ENCODE measurements around the gene PEX14. TPM values are rescaled to one million over a fixed set of nuclear protein-coding genes. Genes with fewer than 3 reads are reported as not detected.

PEX14 gene
- total RNA-seq, 2 experiments from 2014 or later: 19.6 to 19.9 TPM

DNA sequence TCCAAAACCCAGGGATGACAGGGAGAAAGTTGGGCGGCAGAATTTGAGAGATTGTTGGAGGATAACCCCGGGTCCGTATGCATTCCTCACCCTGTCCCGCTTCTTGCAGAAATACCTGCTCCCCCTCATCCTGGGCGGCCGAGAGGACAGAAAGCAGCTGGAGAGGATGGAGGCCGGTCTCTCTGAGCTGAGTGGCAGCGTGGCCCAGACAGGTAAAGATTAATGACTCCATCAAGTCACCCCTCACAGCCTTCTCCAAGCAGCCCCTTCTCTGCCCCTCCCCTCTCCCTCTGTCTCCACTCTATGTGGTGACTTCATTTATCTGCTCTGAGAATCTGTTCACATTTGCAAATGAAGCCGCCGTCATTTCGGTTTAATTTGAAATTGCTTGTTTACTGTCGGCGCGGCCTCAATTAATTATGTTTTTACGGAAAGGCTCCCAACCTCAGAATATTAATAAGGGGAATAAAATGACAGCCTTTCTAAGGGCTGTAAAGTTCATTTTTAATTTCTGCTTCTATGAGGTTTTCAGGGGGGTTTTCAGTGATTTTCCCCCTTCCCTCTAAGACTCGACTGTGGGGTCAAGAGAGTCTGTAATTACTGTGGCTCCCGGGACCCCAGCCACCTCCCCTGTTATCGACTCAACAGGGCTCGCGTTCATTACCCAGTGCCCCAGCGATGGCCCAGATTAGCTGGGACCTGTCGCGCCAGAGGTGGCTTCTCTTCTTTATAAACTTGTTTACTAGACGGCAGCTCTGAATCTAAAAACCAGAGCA, 148.3 kb downstream of the PEX14 start:
- ChIA-PET CTCF (no interaction called here), POLR2A (no interaction called here)

DNA sequence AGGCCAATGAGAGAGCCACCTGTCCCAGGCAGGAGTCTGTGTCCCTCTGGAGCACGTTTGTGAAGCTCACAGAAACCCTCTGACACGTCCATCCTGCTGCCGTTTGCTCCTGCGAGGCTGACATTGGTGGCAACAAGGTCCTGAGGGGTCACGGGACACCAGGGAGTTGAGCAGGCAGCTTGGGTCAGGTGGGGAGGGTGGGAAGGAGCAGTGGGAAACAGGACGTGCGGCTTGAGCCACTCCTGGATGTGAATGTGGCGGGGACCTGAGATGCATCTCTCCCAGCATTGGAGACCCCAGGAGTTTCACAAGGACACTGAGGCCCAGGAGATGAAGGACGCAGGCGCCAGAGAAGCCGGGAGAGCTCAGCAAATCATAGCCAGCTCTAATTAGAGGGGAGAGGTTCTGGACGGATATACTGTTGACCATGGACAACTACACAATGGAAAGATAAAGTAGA, 149.0 kb downstream of the PEX14 start:
- ChIA-PET CTCF (no interaction called here), POLR2A (no interaction called here)

DNA sequence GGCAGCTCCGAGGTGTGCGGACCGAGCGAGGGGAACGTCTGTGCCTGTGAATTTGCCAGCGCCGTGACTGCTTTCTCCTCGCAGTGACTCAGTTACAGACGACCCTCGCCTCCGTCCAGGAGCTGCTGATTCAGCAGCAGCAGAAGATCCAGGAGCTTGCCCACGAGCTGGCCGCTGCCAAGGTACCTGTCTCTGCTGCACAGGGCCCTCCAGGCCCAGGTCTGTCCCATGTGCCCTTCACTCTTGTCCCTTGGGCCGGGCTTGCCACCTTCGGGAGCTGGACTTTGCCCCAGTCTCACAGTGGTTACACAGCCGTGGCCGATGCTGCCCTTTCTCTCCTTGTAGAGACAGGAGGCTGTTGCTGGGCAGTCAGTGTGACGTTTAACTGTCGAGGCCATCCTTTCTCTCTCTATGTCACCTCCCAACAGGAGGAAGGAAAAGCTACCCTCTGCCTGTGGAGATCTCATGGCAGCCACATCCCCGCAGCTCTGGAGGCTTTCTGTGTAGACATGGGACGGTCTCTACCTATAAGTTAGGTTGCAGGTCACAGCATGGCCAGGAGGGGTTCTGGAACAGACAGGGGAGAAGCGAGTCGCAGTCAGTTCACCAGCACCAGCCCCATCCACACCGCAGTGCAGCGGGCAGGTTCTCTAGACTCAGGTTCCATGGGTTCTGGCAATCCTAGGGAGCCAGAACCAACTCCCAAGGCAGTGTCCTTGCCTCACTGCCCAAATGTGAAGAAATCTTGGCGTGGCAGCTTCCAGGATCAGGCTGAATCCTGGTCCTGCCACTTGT, 149.7 kb downstream of the PEX14 start:
- CTCF ChIA-PET: no interaction called here
- POLR2A ChIA-PET: no interaction called here

DNA sequence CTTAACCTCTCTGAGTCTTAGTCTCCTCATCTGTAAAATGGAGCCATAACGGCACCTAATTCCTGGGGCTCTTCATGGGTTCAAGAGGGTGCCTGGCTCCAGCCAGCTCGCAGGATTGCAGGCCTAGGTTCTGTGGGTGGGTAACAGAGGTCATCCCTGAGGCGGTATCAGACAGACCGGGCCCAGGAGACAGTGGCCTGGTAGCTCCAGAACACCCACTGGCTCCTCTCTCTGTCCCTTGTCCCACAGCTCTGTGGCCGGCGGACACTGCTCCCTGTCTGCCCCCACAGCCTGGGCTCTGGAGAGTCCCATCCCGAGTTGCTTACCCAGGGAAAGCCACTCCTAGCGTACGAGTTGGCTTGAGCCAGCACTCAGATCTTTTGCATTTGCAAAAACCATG, 150.3 kb downstream of the PEX14 start:
- CTCF ChIA-PET: no interaction called here
- POLR2A ChIA-PET: no interaction called here

GRCh38 chr1:10625554-10625953, 150.8 kb downstream of the PEX14 start:
- POLR2A ChIA-PET: interaction anchor here (0.7 kb wide), 1 partner anchor 253 kb away, joined by 3 read pairs; no protein-coding TSS in a partner anchor
- CTCF ChIA-PET: no interaction called here

DNA sequence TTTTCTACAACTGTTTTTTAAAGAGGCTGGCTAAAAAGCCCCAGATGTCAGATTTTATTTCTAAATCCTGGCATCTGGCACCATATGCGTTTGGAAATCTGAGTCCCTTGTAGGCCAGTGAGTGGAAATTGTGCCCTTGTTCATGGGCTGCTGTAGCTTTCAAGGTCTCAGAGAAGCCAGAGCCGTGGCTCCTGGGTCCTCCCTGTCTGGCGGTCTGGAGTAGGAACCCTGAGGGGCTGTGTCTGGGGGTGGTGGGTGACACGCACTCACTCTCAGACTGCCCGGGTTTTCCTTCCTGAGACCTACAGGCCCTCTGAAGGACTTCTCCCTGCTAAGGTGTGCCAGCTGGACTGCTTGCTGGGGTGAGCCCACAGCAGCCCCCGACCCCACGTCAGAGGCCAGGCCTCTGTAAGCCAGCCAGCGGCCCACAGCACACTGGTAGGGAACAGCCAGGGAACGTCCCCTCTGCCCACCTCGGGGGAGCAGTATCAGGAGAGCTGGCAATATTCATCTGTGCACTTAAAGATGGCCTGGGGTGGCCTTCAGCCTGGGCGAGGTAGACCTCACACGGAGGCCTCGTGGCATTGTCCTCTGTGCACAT, 151.5 kb downstream of the PEX14 start:
- ChIA-PET CTCF (no interaction called here), POLR2A (interaction anchor here (0.7 kb wide), 1 partner anchor 252 kb away, joined by 3 read pairs; no protein-coding TSS in a partner anchor)

GRCh38 chr1:10626791-10627410, 152.2 kb downstream of the PEX14 start:
- CTCF ChIA-PET: no interaction called here
- POLR2A ChIA-PET: no interaction called here

GRCh38 chr1:10628685-10629084, 153.9 kb downstream of the PEX14 start:
- CTCF ChIA-PET: interaction anchor here (1.1 kb wide), 1 partner anchor 9 kb away, joined by 3 read pairs; no protein-coding TSS in a partner anchor
- POLR2A ChIA-PET: no interaction called here

DNA sequence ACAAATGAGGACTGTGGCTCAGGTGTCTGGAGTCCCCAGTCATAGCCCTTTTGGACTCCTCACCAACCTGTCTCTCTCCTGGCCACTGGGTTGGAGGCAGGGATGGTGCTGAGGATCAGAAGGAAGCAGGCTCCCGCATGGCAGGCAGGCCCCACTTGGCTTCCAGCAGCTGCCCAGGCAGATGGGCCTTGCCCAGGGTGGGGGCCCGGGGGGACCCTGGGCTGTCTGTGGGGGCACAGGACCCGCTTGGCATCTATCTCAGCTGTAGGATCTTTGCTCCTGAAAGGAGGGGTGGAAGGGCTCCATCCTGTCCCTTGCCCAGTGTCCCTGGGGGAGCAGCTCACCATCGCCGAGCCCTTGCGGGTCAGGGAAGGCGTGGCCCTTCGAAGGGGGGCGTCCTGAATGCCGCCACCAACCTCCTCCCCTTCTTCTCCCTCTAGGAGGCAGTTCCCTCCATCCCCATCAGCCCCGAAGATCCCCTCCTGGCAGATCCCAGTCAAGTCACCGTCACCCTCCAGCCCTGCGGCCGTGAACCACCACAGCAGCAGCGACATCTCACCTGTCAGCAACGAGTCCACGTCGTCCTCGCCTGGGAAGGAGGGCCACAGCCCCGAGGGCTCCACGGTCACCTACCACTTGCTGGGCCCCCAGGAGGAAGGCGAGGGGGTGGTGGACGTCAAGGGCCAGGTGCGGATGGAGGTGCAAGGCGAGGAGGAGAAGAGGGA, 154.5 kb downstream of the PEX14 start:
- ChIA-PET POLR2A (no interaction called here), CTCF (interaction anchor here (1.1 kb wide), 1 partner anchor 9 kb away, joined by 3 read pairs; no protein-coding TSS in a partner anchor)

DNA sequence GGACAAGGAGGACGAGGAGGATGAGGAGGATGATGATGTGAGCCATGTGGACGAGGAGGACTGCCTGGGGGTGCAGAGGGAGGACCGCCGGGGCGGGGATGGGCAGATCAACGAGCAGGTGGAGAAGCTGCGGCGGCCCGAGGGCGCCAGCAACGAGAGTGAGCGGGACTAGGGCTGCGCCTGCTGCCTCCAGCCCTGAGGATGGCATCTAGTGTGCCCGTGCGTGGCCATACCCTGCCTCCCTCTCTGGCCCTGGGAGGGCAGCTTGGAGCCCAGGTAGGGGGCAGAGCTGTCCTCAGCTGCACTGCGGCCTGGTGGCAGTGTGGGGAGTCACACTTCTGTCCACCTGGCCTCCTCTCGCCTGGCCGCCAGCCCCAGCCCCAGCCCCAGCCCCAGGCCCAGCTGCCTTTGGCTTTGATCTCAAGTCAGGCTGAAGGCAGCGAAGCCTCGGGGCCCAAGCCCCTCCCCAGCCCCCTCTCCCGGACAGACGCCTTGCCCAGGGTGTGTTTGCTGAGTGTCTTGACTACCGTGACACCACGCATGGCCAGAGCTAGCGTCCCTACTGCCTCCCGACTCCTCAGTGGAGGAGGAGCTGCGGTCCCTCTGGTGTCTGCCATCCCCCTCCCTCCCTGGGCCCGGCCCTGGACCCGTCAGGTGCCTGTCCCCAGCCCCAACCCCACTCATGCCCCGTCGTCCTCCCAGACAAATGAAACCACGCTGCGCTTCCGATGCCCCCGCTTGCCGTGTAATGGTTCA, 155.2 kb downstream of the PEX14 start:
- CTCF ChIA-PET: no interaction called here
- POLR2A ChIA-PET: no interaction called here

DNA sequence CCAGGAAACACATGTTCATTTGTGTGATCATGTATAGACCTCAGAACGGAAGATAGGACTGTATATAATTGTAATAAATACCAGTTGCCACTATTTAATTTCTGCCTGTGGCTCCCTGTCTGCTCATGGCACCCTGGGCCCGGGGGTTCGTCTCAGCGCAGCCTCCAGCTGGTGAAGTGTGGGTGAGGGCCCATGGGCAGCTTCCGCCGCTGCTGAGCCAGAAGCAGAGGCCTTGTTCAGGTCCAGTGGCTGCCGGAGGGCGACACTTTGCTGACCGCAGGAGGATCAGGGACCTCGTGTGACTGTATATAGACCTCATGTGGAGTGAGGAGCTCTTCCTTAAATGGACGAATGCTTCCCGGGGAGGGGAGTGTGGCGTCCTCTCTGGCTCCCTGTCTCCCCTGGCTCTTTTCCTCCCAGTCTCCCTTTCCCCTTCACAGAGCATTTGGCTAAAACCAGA, 155.9 kb downstream of the PEX14 start:
- ChIA-PET POLR2A (no interaction called here), CTCF (no interaction called here)

DNA sequence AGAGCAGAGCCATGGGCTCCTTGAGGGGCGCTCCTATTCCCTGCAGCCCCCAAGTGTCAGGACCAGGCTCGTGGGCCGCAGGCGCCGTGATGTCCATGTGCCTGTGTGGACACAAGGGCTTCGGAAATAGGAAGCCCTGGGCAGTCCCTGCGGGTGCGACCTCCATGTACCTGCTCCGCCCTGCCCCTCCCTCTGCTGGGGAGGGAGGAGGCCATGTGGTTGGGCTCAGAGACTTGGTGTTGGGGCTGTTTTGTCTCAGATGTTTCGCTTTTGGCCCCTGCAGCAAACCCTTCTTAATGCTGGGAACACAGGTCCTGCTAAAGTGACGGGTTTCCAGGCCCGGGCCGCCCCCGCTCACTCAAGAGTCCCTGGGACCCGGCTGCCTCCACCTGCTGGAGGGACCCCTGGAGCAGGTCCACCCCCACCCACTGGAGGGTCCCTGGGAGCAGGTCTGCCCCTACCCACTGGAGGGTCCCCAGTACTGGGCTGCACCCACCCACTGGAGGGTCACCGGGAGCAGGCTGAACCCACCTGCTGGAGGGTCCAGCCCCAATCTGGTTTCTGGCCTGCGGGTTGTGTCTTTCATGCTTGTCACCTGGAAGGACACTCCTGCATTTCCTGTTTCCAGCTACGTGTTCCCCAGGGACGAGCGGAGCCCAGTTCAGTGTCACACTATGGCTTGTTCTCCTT, 156.5 kb downstream of the PEX14 start:
- ChIA-PET CTCF (no interaction called here), POLR2A (no interaction called here)

DNA sequence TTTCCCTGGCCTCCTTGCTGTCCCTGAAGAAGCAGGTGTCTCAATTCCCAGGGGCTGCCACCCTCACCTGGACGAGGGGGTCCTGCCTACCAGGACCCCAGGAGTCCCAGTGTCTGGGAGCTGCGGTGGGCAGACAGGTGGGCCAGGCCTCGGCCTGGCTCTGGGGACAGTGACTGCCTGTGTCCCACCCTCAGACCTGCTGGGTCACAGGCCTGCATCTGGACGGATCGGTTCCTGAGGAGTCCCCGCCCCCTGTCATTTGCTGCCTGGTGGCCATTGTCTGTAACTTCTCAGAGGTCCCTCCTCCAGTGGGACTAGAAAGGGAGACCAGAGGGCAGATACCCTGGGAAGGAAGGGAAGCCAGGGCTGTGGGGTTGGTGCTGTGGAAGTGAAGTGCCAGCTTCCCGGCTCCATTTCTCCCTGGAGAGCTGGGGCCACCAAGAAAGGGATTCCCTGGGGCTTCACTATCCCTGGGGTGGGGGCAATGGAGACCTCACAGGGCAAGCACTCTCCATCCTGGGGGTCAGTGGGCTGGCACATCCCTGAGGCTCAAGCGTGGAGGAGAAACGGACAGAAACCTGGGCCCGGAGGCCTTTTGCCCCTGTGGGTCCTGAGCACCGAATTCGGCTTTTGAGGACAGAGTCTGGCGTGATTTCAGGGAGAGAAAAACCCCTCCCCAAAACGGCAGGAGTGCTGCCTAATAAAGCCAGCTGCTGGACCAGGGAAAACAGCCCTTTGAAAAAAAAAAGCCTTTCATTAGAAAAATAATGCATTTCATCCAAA, 157.3 kb downstream of the PEX14 start:
- POLR2A ChIA-PET: no interaction called here
- CTCF ChIA-PET: interaction anchor here (0.6 kb wide), 1 partner anchor 305 kb away, joined by 4 read pairs; no protein-coding TSS in a partner anchor

DNA sequence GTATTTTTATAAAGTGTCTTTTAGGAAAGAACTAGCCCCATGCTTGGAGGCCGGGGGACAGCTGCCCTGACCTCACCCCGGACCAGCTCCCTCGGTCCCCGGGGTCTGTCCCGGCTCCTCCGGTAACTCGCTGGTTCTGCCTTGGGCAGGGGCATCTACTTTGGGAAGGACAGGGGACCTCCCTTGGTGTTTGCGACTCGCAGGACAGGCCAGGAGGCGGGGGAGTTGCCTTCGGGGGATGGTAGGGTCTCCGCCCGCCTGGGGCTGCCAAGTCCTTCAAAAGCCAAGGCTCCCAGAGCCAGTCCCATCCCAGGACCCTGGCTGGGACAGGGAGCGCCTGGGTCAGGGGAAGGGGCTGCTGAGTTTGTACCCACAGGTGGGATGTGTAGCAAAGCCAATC, 157.9 kb downstream of the PEX14 start:
- CTCF ChIA-PET: interaction anchor here (0.6 kb wide), 1 partner anchor 304 kb away, joined by 4 read pairs; no protein-coding TSS in a partner anchor

DNA sequence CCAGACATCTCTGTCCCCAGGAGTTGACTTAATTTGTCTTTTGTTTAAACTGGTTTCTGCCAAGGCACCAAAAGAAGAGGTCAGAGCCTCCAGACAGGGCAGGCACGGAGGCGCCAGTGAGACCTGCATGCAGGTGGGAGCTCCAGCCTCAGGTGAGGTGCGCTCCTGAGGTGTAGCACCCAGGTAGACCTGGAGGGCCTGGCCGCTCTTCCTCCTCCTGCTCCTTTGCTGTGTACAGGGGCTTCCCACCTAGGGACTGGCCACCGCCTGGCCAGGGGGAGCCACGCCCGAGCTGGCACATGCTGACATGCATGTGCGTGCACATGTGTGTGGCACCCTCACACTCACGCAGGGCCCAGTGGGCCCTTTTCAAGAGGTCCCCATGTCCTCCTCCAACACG, 158.7 kb downstream of the PEX14 start:
- POLR2A ChIA-PET: no interaction called here
- CTCF ChIA-PET: no interaction called here

More for the DNA sequence above, 157.9 kb downstream of the PEX14 start:
- POLR2A ChIA-PET: no interaction called here

GRCh38 chr1:10634075-10634427, 159.3 kb downstream of the PEX14 start:
- CTCF ChIA-PET: interaction anchor here (0.6 kb wide), 1 partner anchor 1143 kb away, joined by 3 read pairs; no protein-coding TSS in a partner anchor
- POLR2A ChIA-PET: no interaction called here

DNA sequence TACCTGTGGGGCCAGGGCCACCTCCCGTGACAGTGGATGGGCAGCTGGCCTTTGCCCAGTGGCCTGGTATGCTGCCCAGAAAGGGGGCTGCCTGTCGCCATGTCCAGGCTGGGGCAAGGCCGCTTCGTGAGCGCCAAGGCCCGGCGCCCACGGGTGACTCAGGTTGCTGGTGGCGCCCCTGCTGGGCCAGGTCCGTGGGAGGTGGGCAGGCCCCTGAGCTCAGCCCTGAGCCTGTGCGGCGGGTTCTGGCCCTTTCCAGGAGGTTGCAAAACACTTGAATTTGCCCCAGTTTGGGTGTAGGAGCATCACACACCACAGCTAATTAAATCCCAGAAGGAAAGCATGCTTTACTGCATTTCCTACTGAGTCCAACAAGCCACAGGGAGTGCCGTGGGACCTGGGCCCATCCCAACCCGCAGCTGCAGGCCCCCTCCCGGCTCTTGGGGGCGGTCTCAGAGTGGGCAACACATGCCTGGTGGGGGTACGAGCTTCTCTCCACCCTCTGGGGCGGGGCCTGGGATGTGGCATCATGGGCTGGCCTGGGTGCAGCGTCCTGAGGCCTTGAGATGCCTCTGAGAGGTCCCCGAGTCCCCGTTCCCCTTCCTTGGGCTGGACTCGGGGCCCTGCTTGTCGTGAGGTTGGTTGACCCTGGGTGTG, 159.8 kb downstream of the PEX14 start:
- CTCF ChIA-PET: interaction anchor here (0.6 kb wide), 1 partner anchor 1143 kb away, joined by 3 read pairs; no protein-coding TSS in a partner anchor
- POLR2A ChIA-PET: no interaction called here

All from activated CD8-positive, alpha-beta memory T cell treated with anti-CD3 and anti-CD28 coated beads for 36 hours (primary cell).